ENCODE measurements around the gene TMEM19.

- no peak for TF ChIP-seq GATA2 (IDR thresholded peaks at IDR 0.05; ENCODE audit: low read depth, low read length)
- TF ChIP-seq GATA3 (IDR thresholded peaks at IDR 0.05; ENCODE audit: low read depth, low read length), result no peak
Observed at GRCh38 chr12:71731439-71732356, 45.8 kb downstream of the TMEM19 start.
